NCI-H1417 (cell line): ENCODE results near the gene ZNF749.
A peak's percentile ranks its signal among the peaks of the same experiment; 100 is the strongest.

Experiments
- DNase-seq, 3 experiments: peaks; one replicate each; lab custom pipeline; 2025; lab: John Stamatoyannopoulos, UW

The ZNF749 gene

GRCh38 chr19:57435062-57435978, at the start of gene ZNF749:
Gene ZNF749, plus strand, starts transcription at chr19:57435325. Its CDS starts 254 bp downstream, at chr19:57435579.
- peak; percentile 96 to 99 (median 98) for DNase-seq

GRCh38 chr19:57389194-57389729, 45.9 kb upstream of the ZNF749 start:
- no peak for DNase-seq

GRCh38 chr19:57389730-57390598, 45.2 kb upstream of the ZNF749 start, which contains the start of gene ZNF548:
Gene ZNF548, plus strand, starts transcription at chr19:57389854. Its CDS starts 246 bp downstream, at chr19:57390100.
- peak; percentile 92 to 98 (median 97) for DNase-seq

- DNase-seq, result no peak
Measured at GRCh38 chr19:57395710-57396109, 39.4 kb upstream of the ZNF749 start.

- no peak for DNase-seq
Measured at GRCh38 chr19:57398868-57399267, 36.3 kb upstream of the ZNF749 start.

- DNase-seq, result no peak
Measured at GRCh38 chr19:57403737-57404563, 31.2 kb upstream of the ZNF749 start.

- DNase-seq, result peak; percentile 34 to 67 (median 51)
Measured at GRCh38 chr19:57406516-57407123, 28.5 kb upstream of the ZNF749 start.

GRCh38 chr19:57410877-57411671, 24.1 kb upstream of the ZNF749 start, which contains the start of gene ZNF17:
Gene ZNF17, plus strand, starts transcription at chr19:57411161. Its CDS starts 2,455 bp downstream, at chr19:57413616.
- DNase-seq, result peak; percentile 79 to 94 (median 91)

- DNase-seq, result no peak
Measured at GRCh38 chr19:57419439-57419838, 15.7 kb upstream of the ZNF749 start.

- DNase-seq, result no peak
Measured at GRCh38 chr19:57421037-57421436, 14.1 kb upstream of the ZNF749 start.

- no peak for DNase-seq
Measured at GRCh38 chr19:57434386-57435061, 601 bp upstream of the ZNF749 start.

GRCh38 chr19:57436417-57436816, 1.3 kb downstream of the ZNF749 start:
- no peak for DNase-seq

- DNase-seq, result no peak
Measured at GRCh38 chr19:57437931-57438330, 2.8 kb downstream of the ZNF749 start.

GRCh38 chr19:57438925-57439324, 3.8 kb downstream of the ZNF749 start:
- no peak for DNase-seq

- no peak for DNase-seq
Measured at GRCh38 chr19:57441979-57442752, 7.0 kb downstream of the ZNF749 start.

- peak in 1 of 3 experiments; percentile 52 for DNase-seq
Measured at GRCh38 chr19:57443121-57443696, 8.1 kb downstream of the ZNF749 start.

GRCh38 chr19:57452307-57452706, 17.2 kb downstream of the ZNF749 start:
- no peak for DNase-seq
